Measurements from ENCODE around the gene PACRG.

DNA sequence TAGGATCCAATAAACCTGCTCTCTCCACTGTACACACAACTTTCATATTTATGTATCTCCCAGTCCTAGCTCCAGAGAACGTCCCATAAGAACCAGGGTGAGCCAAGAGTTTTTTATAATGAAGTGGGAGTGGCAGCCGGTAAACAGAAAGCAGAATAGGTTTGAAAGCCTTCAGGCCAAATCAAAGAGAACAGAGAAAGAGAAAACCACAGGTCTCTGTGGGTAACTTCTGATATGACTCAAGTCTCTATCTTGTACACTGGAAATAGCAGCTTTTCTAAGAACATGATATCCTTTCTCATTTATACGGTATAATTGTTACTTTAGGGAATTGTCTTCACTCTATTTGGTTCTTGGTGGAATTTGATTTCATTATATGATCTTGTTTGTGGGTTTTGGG lies 273.6 kb downstream of the PACRG start:
- TF ChIP-seq, protein P1, sequence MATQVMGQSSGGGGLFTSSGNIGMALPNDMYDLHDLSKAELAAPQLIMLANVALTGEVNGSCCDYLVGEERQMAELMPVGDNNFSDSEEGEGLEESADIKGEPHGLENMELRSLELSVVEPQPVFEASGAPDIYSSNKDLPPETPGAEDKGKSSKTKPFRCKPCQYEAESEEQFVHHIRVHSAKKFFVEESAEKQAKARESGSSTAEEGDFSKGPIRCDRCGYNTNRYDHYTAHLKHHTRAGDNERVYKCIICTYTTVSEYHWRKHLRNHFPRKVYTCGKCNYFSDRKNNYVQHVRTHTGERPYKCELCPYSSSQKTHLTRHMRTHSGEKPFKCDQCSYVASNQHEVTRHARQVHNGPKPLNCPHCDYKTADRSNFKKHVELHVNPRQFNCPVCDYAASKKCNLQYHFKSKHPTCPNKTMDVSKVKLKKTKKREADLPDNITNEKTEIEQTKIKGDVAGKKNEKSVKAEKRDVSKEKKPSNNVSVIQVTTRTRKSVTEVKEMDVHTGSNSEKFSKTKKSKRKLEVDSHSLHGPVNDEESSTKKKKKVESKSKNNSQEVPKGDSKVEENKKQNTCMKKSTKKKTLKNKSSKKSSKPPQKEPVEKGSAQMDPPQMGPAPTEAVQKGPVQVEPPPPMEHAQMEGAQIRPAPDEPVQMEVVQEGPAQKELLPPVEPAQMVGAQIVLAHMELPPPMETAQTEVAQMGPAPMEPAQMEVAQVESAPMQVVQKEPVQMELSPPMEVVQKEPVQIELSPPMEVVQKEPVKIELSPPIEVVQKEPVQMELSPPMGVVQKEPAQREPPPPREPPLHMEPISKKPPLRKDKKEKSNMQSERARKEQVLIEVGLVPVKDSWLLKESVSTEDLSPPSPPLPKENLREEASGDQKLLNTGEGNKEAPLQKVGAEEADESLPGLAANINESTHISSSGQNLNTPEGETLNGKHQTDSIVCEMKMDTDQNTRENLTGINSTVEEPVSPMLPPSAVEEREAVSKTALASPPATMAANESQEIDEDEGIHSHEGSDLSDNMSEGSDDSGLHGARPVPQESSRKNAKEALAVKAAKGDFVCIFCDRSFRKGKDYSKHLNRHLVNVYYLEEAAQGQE (IDR thresholded peaks at IDR 0.05; ENCODE audit: unreplicated experiment) = no peak
- TF ChIP-seq, protein P2, sequence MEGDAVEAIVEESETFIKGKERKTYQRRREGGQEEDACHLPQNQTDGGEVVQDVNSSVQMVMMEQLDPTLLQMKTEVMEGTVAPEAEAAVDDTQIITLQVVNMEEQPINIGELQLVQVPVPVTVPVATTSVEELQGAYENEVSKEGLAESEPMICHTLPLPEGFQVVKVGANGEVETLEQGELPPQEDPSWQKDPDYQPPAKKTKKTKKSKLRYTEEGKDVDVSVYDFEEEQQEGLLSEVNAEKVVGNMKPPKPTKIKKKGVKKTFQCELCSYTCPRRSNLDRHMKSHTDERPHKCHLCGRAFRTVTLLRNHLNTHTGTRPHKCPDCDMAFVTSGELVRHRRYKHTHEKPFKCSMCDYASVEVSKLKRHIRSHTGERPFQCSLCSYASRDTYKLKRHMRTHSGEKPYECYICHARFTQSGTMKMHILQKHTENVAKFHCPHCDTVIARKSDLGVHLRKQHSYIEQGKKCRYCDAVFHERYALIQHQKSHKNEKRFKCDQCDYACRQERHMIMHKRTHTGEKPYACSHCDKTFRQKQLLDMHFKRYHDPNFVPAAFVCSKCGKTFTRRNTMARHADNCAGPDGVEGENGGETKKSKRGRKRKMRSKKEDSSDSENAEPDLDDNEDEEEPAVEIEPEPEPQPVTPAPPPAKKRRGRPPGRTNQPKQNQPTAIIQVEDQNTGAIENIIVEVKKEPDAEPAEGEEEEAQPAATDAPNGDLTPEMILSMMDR (conservative IDR thresholded peaks at IDR 0.05; ENCODE audit: low read depth in 2 of 2) = no peak
